ENCODE results near the gene NPHP4.

NPHP4 gene

DNA sequence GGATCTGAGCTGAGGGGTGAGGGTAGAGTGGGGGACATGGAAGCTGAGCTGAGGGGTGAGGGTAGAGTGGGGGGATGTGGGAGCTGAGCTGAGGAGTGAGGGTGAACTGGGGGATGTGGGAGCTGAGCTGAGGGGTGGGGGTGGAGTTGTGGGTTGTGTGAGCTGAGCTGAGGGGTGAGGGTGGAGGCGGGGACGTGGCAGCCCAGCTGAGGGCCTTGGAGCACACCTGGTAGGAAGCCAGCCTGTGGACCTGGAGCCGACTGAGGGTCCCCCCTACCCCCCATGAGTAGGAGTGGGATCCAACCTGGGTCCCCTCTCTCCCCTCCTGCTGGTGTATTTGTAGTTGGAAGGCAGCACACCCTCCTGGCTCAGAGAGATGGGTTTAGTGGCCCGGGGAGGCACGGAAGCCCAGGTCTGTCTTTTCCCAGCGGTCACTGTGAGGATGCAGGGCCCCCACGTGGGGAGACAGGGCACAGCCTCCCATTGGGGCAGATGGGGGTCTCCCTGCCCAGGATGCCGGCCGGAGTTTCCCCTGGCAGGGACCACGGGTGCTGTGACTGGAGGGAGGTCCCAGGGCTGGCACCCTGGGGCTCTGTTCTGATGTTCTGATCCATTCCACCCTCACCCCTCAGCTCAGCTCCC is 13.2 kb upstream of the NPHP4 start:
- H3K9me3 ChIP-seq (ENCODE audit: low read length), result no peaks in the 10 kb centered on the region
- no peaks in the 10 kb centered on the region for H4K20me1 ChIP-seq (ENCODE audit: insufficient read depth, low read length)
- H3K27me3 ChIP-seq (ENCODE audit: insufficient read depth, low read length), result no peaks in the 10 kb centered on the region
- peaks cover 6% of the 10 kb centered on the region for H3K4me1 ChIP-seq (ENCODE audit: insufficient read depth, low read length, severe bottlenecking)
- H3K27ac ChIP-seq (ENCODE audit: low read depth, low read length, poor library complexity, severe bottlenecking), result no peak overlapping the region
- H3K4me3 ChIP-seq (ENCODE audit: low read depth, low read length, poor library complexity, severe bottlenecking), result no peak overlapping the region
- H3K79me2 ChIP-seq (ENCODE audit: insufficient read depth, low read length), result no peaks in the 10 kb centered on the region
- no peak overlapping the region for H2AFZ ChIP-seq (ENCODE audit: low read length)
- 0 out of 2 replicates have a peak, but pooled peaks cover 5% of the 10 kb centered on the region for H3K36me3 ChIP-seq (ENCODE audit: insufficient read depth, low read length)
- H3K4me2 ChIP-seq (ENCODE audit: low read length), result no peak overlapping the region
- H3K9ac ChIP-seq (ENCODE audit: low read length), result no peak overlapping the region
- no peaks in the 10 kb centered on the region for H3F3A ChIP-seq (ENCODE audit: insufficient read depth, low read length)
- TF ChIP-seq CTCF (IDR thresholded peaks at IDR 0.05; ENCODE audit: low read length) (no peak), EZH2 (IDR thresholded peaks at IDR 0.05; ENCODE audit: borderline replicate concordance, low read length) (no peak)
- no peaks in the 10 kb centered on the region for H3K9me2 ChIP-seq (ENCODE audit: low read depth, low read length)

- no peak overlapping the region for H3K9ac ChIP-seq (ENCODE audit: low read length)
- H3K27me3 ChIP-seq (ENCODE audit: insufficient read depth, low read length), result no peaks in the 10 kb centered on the region
- no peaks in the 10 kb centered on the region for H4K20me1 ChIP-seq (ENCODE audit: insufficient read depth, low read length)
- TF ChIP-seq EZH2 (IDR thresholded peaks at IDR 0.05; ENCODE audit: borderline replicate concordance, low read length), result no peak
- peaks cover 6% of the 10 kb centered on the region for H3K4me1 ChIP-seq (ENCODE audit: insufficient read depth, low read length, severe bottlenecking)
- 0 out of 2 replicates have a peak, but pooled peaks cover 5% of the 10 kb centered on the region for H3K36me3 ChIP-seq (ENCODE audit: insufficient read depth, low read length)
- H3K79me2 ChIP-seq (ENCODE audit: insufficient read depth, low read length), result no peaks in the 10 kb centered on the region
- no peaks in the 10 kb centered on the region for H3K9me2 ChIP-seq (ENCODE audit: low read depth, low read length)
- no peak overlapping the region for H3K27ac ChIP-seq (ENCODE audit: low read depth, low read length, poor library complexity, severe bottlenecking)
- no peaks in the 10 kb centered on the region for H3K9me3 ChIP-seq (ENCODE audit: low read length)
- no peak overlapping the region for H3K4me3 ChIP-seq (ENCODE audit: low read depth, low read length, poor library complexity, severe bottlenecking)
- no peak overlapping the region for H2AFZ ChIP-seq (ENCODE audit: low read length)
- no peaks in the 10 kb centered on the region for H3F3A ChIP-seq (ENCODE audit: insufficient read depth, low read length)
- H3K4me2 ChIP-seq (ENCODE audit: low read length), result no peak overlapping the region
Measured at GRCh38 chr1:6004412-6005123, 12.3 kb upstream of the NPHP4 start.

GRCh38 chr1:6003568-6004411 is 11.6 kb upstream of the NPHP4 start:
- H2AFZ ChIP-seq (ENCODE audit: low read length), result no peak overlapping the region
- no peaks in the 10 kb centered on the region for H3K9me3 ChIP-seq (ENCODE audit: low read length)
- H3K79me2 ChIP-seq (ENCODE audit: insufficient read depth, low read length), result no peaks in the 10 kb centered on the region
- no peaks in the 10 kb centered on the region for H3F3A ChIP-seq (ENCODE audit: insufficient read depth, low read length)
- H3K27me3 ChIP-seq (ENCODE audit: insufficient read depth, low read length), result no peaks in the 10 kb centered on the region
- no peak overlapping the region for H3K27ac ChIP-seq (ENCODE audit: low read depth, low read length, poor library complexity, severe bottlenecking)
- H3K9me2 ChIP-seq (ENCODE audit: low read depth, low read length), result no peaks in the 10 kb centered on the region
- no peak overlapping the region for H3K4me3 ChIP-seq (ENCODE audit: low read depth, low read length, poor library complexity, severe bottlenecking)
- H3K4me1 ChIP-seq (ENCODE audit: insufficient read depth, low read length, severe bottlenecking), result peaks cover 6% of the 10 kb centered on the region
- 0 out of 2 replicates have a peak, but pooled peaks cover 5% of the 10 kb centered on the region for H3K36me3 ChIP-seq (ENCODE audit: insufficient read depth, low read length)
- no peak overlapping the region for H3K9ac ChIP-seq (ENCODE audit: low read length)
- TF ChIP-seq EZH2 (IDR thresholded peaks at IDR 0.05; ENCODE audit: borderline replicate concordance, low read length) (no peak), CTCF (IDR thresholded peaks at IDR 0.05; ENCODE audit: low read length) (no peak)
- no peaks in the 10 kb centered on the region for H4K20me1 ChIP-seq (ENCODE audit: insufficient read depth, low read length)
- H3K4me2 ChIP-seq (ENCODE audit: low read length), result no peak overlapping the region

All from OCI-LY1 (cell line).